ENCODE data around the gene SCIN.

SCIN gene

DNA sequence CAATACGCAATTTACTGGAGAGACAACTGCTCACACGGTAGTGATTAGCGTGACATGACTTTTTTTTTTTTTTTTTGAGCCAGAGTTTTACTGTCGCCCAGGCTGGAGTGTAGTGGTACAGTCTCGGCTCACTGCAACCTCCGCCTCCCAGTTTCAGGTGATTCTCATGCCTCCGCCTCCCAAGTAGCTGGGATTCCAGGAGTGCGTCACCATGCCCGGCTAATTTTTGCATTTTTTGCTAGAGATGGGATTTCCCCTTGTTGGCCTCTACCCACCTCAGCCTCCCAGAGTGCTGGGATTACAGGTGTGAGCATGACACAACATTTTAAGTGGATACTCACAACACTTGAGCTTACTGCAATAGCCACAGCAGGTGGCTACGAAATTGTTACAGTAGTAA, 128.8 kb downstream of the SCIN start:
- H3K36me3 ChIP-seq (replicated peaks) = no peaks in the 10 kb centered on the region
- TF ChIP-seq, protein P1, sequence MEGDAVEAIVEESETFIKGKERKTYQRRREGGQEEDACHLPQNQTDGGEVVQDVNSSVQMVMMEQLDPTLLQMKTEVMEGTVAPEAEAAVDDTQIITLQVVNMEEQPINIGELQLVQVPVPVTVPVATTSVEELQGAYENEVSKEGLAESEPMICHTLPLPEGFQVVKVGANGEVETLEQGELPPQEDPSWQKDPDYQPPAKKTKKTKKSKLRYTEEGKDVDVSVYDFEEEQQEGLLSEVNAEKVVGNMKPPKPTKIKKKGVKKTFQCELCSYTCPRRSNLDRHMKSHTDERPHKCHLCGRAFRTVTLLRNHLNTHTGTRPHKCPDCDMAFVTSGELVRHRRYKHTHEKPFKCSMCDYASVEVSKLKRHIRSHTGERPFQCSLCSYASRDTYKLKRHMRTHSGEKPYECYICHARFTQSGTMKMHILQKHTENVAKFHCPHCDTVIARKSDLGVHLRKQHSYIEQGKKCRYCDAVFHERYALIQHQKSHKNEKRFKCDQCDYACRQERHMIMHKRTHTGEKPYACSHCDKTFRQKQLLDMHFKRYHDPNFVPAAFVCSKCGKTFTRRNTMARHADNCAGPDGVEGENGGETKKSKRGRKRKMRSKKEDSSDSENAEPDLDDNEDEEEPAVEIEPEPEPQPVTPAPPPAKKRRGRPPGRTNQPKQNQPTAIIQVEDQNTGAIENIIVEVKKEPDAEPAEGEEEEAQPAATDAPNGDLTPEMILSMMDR (IDR thresholded peaks at IDR 0.05; ENCODE audit: low read depth, low read length, missing control alignments) = no peak
- H3K27me3 ChIP-seq (replicated peaks) = no peaks in the 10 kb centered on the region
- in situ Hi-C loops (cut with HindIII; ENCODE audit: low pct_ligation_motif_present, low sequenced_read_pairs) = no loop called here
- DNase-seq = no peak
- H3K4me3 ChIP-seq (ENCODE audit: low read depth, low read length) = no peak overlapping the region
- no peak overlapping the region for H3K27ac ChIP-seq

DNA sequence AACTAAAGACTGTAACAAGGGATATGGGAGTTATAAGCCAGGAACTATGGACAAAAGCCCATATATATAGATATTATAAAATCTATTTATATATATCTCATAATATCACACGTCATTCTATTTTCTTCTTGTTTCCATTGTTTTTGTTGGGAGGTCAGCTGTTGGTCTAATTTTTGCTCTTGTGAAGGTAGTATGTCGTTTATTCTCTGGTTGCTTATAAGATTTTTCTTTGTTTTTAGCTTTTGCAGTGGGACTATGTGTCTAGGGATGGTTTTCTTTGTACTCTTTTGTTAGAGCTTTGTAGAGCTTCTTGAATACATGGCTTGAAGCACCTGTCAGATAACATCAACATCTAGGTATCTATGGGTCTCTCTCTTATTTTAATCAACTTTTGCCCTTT, 130.9 kb downstream of the SCIN start:
- in situ Hi-C loops (cut with HindIII; ENCODE audit: low pct_ligation_motif_present, low sequenced_read_pairs) = no loop called here

DNA sequence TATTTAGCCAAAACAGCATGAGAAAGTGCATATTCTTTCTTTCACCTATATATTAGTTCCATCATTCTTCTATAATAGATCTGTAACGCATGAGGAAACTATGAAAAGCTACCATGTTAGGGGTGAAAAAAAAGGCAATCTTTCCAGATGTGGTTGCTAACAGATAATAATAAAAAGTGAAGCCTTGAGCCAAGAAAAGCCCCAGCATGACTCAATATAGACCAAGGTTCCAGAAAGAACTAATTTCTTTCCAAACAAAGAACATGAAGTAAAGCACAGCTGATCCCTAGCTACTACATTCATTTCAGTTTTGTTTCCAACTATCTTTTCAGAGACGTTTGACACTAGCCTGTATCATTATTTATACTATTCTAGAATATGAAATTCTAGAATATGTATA, 133.4 kb downstream of the SCIN start:
- no peak for DNase-seq
- Histone ChIP-seq H3K27ac (no peak overlapping the region), H3K4me3 (ENCODE audit: low read depth, low read length) (no peak overlapping the region), H3K27me3 (replicated peaks) (no peaks in the 10 kb centered on the region), H3K36me3 (replicated peaks) (no peaks in the 10 kb centered on the region)
- in situ Hi-C loops (cut with HindIII; ENCODE audit: low pct_ligation_motif_present, low sequenced_read_pairs) = no loop called here
- TF ChIP-seq, protein P1 (IDR thresholded peaks at IDR 0.05; ENCODE audit: low read depth, low read length, missing control alignments) = no peak

More for the DNA sequence above, 130.9 kb downstream of the SCIN start:
- H3K27me3 ChIP-seq (replicated peaks) = no peaks in the 10 kb centered on the region
- TF ChIP-seq, protein P1 (IDR thresholded peaks at IDR 0.05; ENCODE audit: low read depth, low read length, missing control alignments) = no peak
- H3K4me3 ChIP-seq (ENCODE audit: low read depth, low read length) = no peak overlapping the region
- no peak overlapping the region for H3K27ac ChIP-seq
- no peaks in the 10 kb centered on the region for H3K36me3 ChIP-seq (replicated peaks)
- no peak for DNase-seq

DNA sequence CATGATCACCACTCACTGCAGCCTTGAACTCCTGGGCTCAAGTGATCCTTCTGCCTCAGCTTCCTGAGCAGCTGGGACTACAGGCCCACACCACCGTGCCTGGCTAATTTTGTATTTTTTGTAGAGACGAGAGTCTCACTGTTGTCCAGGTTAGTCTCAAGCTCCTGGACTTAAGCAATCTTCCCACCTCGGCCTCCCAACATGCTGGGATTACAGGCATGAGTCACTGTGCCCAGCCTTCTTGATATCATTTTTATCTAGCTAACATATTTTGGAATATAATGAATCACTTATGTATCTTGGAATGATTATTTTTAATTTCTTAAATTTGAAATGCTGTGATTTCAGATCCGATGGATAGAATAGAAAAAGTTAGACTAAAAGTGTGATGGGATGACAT, 135.4 kb downstream of the SCIN start:
- H3K36me3 ChIP-seq (replicated peaks) = no peaks in the 10 kb centered on the region
- no peak overlapping the region for H3K4me3 ChIP-seq (ENCODE audit: low read depth, low read length)
- H3K27ac ChIP-seq = no peak overlapping the region
- TF ChIP-seq, protein P1 (IDR thresholded peaks at IDR 0.05; ENCODE audit: low read depth, low read length, missing control alignments) = no peak
- DNase-seq = peak; percentile 44
- H3K27me3 ChIP-seq (replicated peaks) = no peaks in the 10 kb centered on the region
- in situ Hi-C loops (cut with HindIII; ENCODE audit: low pct_ligation_motif_present, low sequenced_read_pairs) = no loop called here

DNA sequence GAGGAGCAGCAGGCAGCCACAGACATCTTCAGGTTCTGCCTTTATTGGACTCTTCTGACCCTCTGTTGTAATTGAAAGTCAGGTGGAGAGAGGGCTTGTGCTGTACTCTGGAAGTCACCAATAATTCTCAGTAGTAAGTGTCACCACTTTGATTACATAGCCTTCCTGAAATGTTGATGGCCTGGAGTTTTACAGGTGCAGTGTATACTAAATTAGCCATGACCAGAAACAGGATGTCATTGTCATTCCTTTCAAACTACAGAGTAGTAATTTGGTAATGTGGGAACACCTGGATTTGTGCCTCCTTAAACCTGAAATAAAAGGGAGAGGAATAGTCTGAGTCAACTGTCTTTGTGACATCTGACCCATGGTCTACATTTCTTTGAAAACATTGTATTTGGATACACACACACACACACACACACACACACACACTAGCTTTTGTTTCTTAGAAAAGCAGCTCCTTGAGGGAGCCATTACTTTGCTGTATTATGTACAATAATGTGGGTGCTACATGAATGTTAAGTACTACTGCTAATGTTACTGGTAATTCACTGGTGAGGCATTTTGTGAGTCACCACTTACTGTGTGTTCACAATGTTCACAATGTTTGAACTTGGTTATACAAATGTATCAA, 136.5 kb downstream of the SCIN start:
- TF ChIP-seq, protein P1 (IDR thresholded peaks at IDR 0.05; ENCODE audit: low read depth, low read length, missing control alignments) = no peak
- Histone ChIP-seq H3K4me3 (ENCODE audit: low read depth, low read length) (no peak overlapping the region), H3K27ac (no peak overlapping the region), H3K27me3 (replicated peaks) (no peaks in the 10 kb centered on the region), H3K36me3 (replicated peaks) (no peaks in the 10 kb centered on the region)
- in situ Hi-C loops (cut with HindIII; ENCODE audit: low pct_ligation_motif_present, low sequenced_read_pairs) = no loop called here
- peak; percentile 65 for DNase-seq

DNA sequence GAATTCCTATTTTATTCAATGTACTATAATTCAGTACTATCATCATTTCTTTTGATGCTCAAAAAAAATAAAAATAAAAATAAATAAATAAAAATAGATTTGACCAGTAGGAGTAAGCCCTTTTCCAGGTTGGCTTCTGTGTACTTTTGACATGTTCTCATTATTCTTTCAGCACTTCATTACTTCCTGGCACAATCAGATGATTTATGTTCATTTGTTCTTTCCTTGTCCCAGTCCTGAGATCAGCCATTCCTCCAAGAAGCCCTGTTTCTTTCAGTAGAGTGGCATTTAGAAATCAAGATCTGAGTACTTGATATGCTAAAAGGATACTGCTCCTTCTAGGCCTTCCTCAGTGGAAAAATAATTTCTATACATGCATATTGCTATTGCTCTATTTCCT, 137.8 kb downstream of the SCIN start:
- in situ Hi-C loops (cut with HindIII; ENCODE audit: low pct_ligation_motif_present, low sequenced_read_pairs) = no loop called here
- no peak for DNase-seq
- Histone ChIP-seq H3K27me3 (replicated peaks) (no peaks in the 10 kb centered on the region), H3K4me3 (ENCODE audit: low read depth, low read length) (no peak overlapping the region), H3K27ac (no peak overlapping the region), H3K36me3 (replicated peaks) (no peaks in the 10 kb centered on the region)
- TF ChIP-seq, protein P1 (IDR thresholded peaks at IDR 0.05; ENCODE audit: low read depth, low read length, missing control alignments) = no peak

Data from brain microvascular endothelial cell (primary cell).